GM18867 (cell line): Measurements from ENCODE around the gene PPP1R3F.

Experiments
- ATAC-seq: cut with Tn5 transposase; IDR thresholded peaks from one replicate; pipeline ENCODE4 v1.9.1; 2021; ENCODE audit warnings: mild to moderate bottlenecking, moderate library complexity; ENCODE audit not compliant: unreplicated experiment

Gene PPP1R3F, protein sequence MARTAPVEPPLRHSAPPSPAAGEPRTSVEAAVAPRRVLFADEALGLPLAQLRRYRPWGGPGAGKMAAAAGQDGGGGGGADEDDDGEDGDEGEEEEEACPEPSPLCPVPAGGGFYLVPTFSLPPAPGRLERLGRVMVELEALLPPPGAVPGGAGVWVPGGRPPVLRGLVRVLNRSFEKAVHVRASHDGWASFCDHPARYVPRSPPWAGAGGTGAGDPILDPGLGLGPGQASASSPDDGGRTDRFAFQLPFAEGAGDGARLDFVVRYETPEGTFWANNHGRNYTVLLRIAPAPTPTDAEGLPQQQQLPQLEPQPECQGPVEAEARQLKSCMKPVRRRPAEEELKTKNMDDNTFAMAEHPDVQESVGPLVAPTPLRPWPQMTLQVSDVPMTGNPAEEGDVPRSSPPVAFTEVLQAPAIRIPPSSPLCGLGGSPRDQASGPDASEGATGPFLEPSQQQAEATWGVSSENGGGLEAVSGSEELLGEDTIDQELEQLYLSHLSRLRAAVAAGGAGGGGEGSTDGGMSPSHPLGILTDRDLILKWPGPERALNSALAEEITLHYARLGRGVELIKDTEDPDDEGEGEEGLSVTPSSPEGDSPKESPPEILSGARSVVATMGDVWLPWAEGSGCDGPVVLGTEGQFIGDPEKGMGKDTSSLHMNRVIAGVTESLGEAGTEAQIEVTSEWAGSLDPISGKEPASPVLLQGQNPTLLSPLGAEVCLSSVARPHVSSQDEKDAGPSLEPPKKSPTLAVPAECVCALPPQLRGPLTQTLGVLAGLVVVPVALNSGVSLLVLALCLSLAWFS

DNA sequence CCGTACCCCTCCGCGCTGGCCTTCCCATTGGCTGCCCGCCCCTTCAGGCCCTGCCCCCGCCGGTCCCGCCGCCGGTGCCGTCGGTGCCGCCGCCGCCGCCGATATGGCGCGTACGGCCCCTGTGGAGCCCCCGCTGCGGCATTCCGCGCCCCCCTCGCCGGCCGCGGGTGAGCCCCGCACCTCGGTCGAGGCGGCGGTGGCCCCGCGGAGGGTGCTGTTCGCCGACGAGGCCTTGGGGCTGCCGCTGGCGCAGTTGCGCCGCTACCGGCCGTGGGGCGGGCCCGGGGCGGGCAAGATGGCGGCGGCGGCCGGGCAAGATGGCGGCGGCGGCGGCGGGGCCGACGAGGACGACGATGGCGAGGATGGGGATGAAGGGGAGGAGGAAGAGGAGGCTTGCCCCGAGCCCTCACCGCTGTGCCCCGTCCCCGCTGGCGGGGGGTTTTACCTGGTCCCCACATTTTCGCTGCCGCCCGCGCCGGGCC lies at the start of gene PPP1R3F:
Gene PPP1R3F (plus strand): TSS at position 27 of the 482 bp plus-strand sequence. CDS start 77 bp downstream, at position 104.
- peak; percentile 25 for ATAC-seq

DNA sequence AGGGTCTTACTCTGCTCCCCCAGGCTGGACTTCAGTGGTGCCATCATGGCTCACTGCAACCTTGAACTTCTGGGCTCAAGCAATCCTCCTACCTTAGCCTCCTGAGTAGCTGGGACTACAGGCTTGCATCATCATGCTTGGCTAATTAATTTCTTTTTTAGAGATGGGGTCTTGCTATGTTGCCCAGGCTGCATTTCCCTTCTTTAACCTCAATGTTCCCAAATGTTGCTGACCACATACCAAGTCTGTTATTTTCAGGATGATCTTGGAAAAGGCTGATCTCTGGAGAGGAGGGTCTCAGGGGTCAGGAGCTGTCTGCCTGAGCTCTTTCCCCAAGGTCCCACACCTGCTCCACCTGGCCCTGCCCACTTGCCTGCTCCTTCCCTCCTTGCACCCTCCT lies 49.5 kb upstream of the PPP1R3F start:
- ATAC-seq, result no peak

DNA sequence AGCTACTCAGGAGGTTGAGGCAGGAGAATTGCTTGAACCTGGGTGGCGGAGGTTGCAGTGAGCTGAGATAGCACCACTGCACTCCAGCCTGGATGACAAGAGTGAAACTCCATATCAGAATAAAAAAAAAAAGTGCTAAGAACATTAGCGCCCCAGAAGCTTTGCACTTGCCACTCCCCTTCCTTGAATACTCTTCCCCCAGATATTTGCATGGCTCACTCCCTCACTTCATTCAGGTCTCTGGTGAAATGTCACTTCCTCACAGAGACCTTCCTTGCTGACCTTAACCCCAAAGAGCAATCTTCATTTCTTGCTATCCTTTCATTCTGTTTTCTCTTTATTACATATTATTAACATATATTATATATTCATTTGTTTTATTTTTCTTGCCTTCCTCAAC lies 47.7 kb upstream of the PPP1R3F start:
- ATAC-seq, result no peak

DNA sequence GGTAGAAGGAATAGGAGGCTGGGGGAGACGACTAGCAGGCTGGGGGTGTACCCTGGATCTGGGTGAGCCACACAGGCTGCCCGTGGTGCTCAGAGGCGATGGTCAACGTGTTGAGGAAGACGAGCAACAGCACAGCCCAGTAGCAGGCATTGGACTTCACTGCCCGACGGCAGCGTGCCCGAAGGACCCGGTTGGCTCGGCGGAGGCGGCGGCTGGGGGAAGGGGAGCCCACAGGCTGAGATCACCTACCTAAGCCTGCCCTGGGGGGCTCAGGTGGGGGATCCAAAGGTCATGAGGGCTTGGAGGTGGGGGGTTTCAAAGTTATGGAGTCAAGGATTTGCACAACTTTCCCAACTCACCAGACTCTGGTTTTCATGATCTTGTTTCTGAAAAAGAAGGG lies 43.7 kb upstream of the PPP1R3F start:
- ATAC-seq, result no peak

DNA sequence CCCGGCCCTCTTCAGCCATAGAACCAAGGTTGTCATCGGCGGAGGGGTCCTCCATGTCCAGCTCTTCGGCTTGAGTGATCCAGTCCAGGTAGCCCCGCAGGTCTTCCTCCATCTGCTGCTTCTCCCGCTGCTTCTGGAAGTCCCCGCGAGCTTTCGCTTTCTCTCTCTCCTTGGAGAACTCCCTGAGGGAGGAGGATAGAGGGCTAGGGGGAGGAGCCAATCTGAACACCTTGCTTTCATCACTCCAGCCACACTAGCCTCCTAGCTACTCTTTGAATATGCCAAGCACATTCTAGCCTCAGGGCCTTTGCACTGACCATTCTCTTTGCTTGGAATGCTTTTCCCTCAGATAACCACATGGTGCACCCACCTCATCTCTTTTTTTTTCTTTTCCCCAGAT lies 42.6 kb upstream of the PPP1R3F start:
- ATAC-seq, result no peak

DNA sequence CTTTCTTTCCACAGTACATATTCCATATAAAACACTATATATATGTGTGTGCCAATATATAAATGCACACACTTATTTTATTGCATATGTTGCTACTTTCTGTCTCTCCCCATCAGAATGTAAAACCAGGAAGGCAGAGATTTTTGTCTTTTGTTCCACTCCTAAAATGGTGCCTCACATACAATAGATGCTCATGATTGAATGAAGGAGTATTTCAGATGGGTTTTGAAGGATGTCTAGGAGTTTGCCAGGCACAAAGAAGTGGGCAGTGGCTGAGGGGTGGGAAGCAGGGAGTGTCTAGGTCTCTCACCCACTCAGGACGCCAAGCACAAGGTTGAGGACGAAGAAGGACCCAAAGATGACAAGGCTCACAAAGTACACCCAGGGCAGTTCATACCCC lies 41.9 kb upstream of the PPP1R3F start:
- ATAC-seq, result no peak

DNA sequence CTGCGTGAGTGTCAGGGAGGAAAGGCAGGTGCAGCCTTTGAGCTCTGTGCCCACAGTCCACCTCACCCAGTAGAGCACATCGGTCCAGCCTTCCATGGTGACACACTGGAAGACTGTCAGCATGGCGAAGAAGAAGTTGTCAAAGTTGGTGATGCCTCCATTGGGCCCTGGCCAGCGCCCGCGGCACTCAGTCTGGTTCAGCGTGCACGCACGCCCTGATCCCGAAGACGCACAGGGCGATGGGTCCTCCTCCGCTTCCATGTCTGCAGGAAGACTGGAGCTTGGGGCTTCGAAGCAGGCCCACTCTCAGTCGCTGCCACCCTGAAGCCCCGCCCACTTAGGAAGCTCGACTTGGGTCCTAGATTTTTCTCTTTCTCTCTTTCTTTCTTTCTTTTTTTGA lies 41.4 kb upstream of the PPP1R3F start:
- ATAC-seq, result no peak

DNA sequence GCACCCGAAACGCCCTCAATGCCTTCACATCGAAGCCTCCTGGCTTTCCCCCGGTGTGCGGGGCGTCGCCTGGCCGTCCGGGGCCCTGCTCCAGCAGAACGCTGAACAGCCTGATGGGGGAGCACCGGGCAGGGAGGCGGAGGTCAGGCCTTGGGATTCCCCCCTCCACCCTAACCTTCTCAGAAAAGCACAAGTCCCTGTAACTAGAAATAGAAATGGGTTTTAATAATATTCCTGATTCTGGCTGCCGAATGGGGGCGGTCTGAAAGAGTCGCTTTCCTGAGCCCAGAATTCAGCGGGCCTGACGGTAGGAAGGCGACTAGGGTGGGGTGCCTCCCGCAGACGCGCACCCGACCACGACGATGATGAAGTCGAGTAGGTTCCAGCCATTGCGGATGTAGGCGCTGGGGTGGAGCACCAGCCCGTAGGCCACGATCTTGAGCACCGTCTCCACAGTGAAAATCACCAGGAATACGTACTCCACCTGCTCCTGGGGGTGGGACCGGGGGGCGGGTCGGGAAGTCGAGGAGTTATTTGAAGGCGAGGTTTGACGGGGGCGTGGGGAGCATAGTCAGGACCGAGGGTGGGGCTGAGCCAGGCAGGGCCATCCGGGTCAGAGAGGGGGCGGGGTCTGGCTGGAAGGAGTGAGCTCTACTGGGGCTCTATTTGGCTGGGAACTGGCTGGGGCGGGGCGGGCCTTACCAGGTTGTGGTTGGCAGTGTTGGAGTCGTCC lies 38.9 kb upstream of the PPP1R3F start:
- peak; percentile 53 for ATAC-seq

DNA sequence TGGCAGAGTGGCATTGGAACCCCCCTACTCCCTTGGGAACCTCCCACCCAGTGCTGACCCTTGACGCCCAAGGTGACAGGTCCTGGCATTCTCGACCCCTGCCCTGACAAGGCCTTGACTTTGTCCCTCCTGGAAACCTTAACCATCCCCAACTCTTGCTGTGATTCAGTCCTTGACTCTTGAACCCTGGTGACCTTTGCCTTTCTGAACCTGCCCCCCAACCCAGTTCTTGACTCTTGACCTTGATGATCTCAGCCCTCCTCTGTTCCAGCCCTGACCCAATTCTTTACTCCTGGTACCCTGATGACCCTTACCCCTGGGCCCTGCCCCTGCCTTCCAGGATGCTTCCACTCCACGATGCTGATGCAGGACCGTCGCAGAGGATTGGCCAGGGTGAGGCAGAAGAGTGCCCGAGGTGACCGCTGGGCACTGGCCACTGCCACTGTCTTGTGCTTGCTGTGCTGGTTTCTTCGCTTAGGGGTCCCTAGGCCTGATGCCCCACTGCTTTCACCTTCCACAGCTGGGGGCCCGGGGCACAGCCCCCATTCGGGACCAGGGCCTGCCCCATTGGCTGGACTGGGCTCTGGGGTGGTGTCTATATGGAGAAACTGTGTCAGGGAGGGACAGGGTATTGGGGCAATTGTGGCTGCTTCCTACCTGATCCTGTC lies 38.1 kb upstream of the PPP1R3F start:
- ATAC-seq, result no peak

DNA sequence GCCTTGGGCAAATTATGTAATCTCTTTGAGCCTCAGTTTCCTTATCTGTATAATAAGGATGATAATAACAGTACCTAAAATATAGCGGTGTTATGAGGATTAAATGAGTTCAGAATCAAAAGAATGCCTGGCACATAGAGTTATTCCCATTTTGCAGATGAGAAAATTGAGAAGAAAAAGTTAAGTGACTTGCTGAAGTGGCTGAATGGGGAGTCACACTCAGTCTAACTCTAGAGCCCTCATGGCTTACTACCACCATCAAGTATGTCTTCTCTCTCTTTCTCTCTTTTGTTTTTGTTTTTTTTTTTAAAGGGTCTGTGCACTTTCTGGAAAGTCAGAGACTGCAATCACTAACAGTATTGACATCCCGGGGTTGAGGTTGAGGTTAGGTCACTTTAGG lies 37.1 kb upstream of the PPP1R3F start:
- ATAC-seq, result no peak

DNA sequence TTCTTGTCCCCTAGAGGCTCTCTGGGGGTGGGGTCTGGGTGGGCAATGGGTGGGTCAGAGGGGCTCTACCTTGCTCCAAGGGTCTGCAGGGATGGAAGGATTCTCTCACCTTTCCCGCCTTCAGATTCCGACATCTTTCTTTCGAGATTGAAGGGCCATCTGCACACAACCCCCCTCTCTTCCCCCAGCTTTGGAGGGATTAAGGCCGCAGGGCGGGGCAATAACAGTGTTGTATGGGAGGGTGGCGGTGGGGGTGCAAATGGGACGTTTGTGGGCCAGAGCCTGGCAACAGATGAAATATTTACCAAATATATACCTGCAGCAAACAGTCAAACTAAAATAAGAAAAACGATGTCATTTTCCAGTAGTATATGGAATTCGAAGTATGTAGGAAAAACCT lies 36.4 kb upstream of the PPP1R3F start, which contains the start of gene CACNA1F:
Gene CACNA1F (minus strand): TSS at position 165 of the 400 bp plus-strand sequence. CDS start 31 bp downstream, at position 134.
- ATAC-seq, result no peak

DNA sequence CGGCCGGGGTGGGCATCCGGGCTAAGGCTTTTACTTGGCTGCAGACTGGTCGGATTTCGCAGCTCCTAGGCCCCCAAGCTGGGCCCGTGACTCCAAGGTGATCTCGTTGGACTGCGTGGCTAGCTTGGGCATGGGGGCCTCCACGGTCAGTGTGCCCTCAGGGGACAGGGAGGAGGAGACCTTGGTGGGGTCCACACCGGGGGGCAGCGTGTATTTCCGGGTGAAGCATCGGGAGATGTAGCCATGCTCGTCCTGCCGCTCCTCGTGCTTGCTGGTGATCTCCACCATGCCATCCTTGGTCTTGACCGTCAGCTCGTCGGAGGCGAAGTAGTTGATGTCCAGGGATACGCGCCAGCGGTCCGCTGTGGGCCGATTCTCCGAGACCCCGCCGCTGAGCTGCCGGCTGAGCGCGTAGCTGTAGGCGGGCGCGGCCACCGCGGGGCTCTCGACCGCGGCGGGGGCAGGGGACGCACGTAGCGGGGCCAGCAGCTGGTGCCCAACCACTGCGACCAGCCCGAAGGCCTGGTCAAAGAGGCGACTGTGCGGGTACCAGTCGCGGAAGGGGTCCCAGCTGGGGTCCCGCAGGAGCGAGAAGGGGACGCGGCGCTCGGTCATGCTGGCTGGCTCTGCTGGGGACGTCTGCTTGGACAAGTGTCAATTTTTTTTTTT lies 35.6 kb upstream of the PPP1R3F start:
- no peak for ATAC-seq

DNA sequence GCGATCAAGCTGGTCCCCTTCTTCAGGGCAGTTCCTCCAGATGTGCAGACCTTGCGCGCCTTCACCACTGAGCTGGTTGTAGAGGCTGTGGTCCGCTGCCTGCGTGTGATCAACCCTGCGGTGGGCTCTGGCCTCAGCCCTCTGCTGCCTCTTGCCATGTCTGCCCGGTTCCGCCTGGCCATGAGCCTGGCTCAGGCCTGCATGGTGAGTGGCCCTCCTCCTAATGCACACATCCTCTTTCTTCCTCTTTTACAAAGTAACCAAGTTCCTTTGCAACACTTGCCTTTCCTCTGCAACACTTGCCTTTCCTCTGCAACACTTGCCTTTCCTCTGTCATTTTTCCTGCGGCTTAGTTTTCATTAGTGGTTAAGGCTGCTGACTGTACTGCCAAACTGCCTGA lies 32.5 kb upstream of the PPP1R3F start:
- ATAC-seq, result peak; percentile 31

DNA sequence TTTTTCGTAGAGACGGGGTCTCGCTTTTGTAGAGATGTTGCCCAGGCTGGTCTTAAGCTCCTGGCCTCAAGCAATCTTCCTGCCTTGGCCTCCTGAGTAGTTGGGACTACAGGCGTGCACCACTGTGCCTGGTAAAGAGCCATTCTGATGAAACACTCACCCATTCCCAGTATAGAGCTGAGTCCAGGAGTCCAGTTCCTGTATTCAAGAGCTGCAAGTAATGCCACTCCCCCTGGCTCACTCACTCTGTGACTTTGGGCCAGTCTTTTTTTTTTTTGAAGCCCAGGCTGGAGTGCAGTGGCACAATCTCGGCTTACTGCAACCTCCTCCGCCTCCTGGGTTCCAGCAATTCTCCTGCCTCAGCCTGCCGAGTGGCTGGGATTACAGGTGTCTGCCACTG lies 30.9 kb upstream of the PPP1R3F start:
- no peak for ATAC-seq

DNA sequence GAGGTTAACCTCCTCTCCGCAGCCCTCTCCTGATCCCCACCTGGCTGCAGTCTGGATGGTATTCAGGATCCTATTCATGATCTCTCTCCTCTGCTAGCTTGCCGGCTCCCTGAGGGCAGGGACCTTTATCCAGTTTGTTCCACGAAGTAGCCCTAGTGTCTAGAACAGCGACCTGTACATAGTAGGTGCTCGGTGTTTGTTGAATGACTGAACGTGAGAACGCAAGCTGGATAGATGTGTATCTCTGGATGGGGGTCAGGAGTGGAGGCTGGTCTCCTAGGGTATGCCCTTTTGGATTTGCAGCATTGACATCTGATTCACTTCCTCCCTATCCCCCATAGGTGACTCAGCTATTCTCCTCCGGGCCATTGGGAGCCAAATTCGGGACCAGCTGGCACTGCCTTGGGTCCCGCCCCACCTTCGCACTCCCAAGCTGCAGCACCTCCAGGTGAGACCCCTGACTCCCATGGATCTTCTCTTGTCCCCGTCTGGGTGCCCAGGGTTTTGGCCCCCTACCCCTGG lies 27.0 kb upstream of the PPP1R3F start:
- no peak for ATAC-seq

DNA sequence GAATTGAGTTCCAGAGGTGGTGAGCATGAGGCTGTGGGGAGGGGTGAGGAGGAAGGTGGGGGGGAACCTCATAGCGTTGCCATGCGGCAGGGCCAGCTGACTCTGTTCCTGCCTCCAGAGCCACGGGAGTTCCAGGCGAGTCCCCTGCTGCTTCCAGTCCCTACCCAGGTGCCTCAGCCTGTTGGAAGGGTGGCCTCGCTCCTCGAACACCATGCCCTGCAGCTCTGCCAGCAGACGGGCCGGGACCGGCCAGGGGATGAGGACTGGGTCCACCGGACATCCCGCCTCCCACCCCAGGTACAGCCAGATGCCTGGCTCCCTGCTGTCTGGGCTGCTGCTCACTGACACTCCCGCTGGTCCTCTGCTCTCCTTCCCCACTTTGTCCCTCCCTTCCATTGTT lies 26.4 kb upstream of the PPP1R3F start:
- no peak for ATAC-seq

DNA sequence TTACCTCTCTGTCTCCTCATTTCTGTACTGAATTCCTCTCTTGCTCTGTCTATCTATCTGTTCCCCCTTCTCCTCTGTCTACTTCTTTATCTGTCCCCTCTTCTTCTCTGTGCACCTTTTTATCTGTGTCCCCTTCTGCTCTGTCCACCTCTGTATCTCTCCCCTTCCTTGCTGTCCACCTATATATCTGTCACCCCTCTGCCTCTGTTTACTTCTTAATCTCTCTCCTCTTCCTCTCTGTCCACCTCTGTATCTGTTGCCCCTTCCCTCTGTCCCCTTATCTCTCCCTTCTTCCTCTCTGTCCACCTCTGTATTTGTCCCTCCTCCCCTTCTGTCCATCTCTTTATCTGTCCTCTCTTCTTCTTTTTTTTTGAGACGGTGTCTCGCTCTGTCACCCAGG lies 25.4 kb upstream of the PPP1R3F start:
- no peak for ATAC-seq

DNA sequence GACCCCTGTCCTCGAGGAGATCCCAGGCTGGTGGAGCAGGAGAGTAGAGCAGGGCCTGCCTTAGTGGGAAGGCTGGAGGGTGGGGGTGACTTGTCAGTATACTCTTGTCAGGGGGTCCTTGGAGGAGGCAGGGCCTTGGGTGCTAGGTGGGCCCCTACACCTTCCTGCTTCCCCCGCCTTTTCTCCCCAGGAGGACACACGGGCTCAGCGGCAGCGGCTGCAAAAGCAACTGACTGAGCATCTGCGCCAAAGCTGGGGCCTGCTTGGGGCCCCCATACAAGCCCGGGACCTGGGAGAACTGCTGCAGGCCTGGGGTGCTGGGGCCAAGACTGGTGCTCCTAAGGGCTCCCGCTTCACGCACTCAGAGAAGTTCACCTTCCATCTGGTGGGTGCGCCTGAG lies 23.1 kb upstream of the PPP1R3F start:
- ATAC-seq, result no peak

DNA sequence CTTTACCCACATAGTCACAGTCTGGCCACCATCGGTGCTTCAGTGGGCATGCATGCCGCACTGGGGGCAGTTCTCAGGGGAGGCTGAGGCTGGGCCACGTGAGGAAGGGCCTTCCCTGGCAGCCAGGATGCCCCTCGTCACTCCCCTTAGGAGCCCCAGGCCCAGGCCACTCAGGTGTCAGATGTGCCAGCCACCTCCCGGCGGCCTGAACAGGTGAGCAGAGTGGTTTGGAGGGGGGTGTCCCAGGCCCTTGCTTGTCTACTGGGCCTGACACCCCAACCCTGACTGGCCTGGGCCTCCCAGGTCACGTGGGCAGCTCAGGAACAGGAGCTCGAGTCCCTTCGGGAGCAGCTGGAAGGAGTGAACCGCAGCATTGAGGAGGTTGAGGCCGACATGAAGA lies 22.2 kb upstream of the PPP1R3F start:
- no peak for ATAC-seq
